8988T (cell line): ENCODE data around the gene HDAC3.
"Not testable (repeated sequence)": the region's sequence is repeated elsewhere in the genome, so short reads cannot be mapped to it uniquely, and the experiment has no call there.

Source experiments
- DNase-seq: peaks from one replicate; pipeline ENCODE4 v3.0.0; 2011

HDAC3 gene

DNA sequence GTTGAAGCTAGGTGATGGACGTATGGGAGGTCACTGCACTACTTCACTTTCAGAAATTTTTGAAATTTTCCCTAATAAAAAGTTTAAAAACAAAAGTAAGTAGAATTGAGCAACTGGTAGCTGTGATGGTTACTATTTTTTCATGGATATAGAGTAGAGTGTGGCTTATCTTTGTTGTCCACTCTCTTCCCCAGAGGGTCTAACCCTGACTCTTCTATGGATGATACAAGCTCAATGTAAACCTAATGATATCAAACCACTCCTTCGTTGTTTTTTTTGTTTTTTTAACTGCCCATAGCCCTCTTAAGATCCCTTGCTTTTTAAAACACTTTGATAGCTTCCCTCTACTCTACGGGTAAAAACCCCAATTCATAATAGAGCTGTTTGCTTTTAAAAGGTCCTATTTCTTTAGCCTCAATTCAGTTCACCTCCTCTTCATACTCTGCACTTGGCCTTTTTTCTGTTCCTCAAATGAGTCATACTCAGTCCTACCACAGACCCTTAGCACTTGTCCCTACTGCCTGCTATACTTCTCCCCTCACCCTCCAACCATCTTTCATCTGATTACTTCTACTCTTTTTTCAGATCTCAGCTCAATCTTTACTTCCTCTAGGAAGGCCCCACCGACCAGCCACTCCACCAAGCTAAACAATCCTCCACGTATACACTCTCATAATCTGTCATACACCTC is 2.6 kb downstream of the HDAC3 start:
- DNase-seq: no peak

- DNase-seq: no peak
These were observed 4.0 kb downstream of the HDAC3 start for GRCh38 chr5:141632650-141633049.

- DNase-seq: no peak
These were observed 6.0 kb downstream of the HDAC3 start for GRCh38 chr5:141630570-141631140.

DNA sequence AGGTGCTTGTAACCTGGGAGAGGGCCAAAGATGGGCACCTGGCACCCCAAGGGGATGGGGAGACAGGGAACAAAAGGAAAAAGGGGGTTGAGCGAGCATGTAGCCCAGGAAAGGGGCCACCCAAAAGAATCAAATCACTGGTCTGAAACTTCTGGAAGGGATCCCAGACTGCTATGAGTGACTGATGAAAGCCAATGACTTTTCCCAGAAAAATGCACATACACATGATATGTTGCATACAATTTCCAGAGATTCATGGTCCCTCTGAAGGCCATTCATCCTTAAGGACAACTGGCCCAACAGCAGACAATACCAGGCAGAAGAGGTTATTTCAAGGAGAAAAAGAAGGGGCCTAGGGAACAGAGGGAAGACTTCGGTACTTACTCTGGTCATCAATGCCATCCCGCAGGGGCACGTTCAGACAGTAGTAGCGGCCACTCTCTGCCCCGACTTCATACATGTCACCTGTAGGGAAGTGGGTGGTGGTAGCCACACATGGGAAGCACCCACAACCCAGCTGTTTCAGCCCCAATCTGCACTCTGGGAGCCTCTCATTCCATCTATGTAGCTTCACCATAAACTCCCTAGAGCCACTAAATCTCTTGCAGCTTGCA is 8.4 kb downstream of the HDAC3 start:
- DNase-seq: no peak

GRCh38 chr5:141623611-141624010 is 13.0 kb downstream of the HDAC3 start:
- no peak for DNase-seq

DNA sequence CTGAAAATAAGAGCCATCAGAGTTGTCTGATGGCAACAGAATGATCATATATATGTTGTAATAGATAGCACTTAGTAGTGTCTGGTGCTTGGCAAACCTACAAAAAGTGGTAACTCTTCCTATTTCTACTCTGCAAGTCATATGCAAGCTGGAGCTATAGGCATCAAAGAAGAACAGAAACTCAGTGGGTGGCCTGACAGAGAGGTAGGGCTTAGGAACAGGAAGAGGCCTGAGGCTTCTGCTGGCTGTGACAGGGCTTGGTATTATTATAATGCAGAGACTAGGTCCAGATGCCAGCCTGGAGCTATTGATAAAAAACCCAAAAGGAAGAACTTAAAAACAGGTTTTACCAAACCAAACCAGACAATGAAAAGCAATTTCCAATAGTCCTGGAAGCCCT is 13.5 kb downstream of the HDAC3 start:
- no peak for DNase-seq

DNA sequence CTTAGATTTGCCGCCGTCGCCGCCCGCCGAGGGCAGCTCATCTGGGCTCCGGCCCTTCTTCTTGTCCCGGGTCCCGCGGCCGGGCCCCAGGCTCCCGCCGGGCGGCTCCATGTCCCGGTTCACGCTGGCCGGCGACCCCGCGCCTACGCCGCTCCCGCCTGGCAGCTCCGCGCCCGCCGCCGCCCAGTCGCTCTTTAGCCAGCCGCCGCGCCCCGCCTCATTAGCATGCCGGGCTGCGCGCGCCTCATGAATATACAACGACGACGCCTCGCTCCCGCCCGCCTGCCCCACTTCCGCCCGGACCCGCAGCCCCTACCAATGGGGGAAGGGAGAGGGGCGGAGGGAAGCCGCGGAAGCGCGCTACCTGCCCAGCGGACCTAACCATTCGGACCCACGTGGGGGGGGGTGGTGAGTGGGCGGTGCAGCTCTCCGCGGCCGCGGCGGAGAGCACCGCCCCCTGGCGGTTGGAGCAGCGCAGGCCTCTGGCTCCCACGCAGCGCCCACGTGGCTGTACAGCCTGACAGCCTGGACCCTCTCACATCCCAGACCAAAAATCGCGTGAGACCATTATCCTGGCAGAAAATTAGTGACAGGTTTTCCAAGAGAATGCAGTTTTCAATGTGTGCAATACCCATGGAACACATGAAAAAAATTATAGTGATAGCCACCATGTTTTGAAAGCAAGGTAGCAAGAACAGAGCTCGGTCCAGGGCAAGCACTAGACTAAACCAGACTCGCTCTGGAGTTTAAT is 17.7 kb downstream of the HDAC3 start, which contains the start of gene DIAPH1:
Gene DIAPH1 (minus strand): TSS at position 197 of the 751 bp plus-strand sequence. CDS start 86 bp downstream, at position 111.
- DNase-seq: peak; percentile 81

GRCh38 chr5:141618030-141618803 is 18.4 kb downstream of the HDAC3 start:
- no peak for DNase-seq

GRCh38 chr5:141617682-141618029 is 19.0 kb downstream of the HDAC3 start:
- DNase-seq: no peak

DNA sequence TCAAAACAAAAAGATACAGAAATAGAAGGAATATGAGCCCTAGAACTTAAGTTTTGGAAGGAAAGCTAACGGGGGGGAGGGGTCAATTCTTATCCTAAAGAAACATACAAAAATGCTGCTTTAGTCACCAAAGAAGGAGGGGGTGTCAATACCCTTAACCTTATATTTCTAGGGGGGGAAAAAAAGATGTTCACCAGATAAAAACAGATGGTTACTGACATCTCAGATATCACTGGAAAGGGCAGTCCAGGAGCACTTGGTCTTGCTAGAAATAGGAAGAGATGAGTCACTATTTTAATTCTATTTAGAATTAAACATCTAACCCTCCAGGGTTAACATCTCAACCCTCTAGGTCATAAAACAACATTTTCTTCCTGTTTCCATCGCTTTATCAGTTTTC is 19.5 kb downstream of the HDAC3 start:
- DNase-seq: no peak

GRCh38 chr5:141615991-141616720 is 20.5 kb downstream of the HDAC3 start:
- DNase-seq: no peak

DNA sequence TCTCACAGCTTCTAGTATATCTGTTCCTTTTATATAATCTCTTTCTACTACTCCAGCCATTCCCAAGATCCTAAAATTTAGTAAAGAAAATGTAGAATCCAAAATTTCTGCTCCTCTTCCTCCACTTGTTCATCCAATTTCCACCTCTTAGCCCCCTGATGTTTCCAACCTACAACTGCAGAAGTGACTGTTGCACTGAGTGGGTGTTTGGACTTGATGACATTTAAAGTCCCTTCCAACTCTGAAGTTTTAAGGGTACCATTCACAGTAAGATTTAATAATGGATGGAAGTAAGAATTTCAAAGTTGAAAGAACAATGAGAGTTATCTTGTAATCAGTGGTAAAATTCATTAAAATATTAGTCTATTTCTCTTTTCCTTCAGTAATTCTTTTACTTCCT is 23.3 kb downstream of the HDAC3 start:
- DNase-seq: no peak

DNA sequence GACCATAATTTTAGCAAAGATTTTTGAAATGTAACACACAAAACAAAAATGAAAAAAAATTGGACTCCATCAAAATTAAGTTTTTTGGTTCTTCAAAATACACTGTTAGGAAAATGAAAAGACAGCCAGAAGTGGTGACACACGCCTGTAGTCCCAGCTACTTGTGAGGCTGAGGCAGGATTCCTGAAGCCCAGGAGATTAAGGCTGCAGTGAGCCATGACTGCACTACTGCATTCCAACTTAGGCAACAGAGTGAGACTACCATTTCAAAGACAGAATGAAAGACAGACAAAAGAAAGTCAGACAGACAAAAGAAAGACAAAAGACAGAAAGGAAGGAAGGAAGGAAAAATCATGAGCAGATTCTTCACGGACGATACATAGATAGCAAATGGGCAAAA is 25.4 kb downstream of the HDAC3 start:
- no peak for DNase-seq

GRCh38 chr5:141609921-141610320 is 26.7 kb downstream of the HDAC3 start:
- DNase-seq: not testable (repeated sequence)

- DNase-seq: no peak
These were observed 27.6 kb downstream of the HDAC3 start for GRCh38 chr5:141609044-141609443.

GRCh38 chr5:141608557-141608956 is 28.1 kb downstream of the HDAC3 start:
- DNase-seq: no peak

DNA sequence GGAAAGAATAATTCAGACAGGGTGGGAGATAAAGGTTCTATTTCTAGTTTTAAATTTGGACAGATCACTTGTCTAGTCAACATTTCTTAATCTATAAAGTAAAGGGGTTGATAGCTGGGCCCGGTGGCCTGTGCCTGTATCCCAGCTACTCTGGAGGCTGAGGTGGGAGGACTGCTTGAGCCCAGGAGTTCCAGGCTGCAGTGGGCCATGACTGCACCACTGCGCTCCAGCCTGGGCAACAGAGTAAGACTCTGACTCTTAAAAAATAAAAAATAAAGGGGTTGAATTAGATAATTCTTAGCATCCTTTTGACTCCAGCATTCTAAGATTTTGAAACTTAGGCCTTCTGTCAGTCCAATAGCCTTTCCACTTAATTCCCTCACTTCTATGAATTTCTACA is 28.6 kb downstream of the HDAC3 start:
- no peak for DNase-seq

DNA sequence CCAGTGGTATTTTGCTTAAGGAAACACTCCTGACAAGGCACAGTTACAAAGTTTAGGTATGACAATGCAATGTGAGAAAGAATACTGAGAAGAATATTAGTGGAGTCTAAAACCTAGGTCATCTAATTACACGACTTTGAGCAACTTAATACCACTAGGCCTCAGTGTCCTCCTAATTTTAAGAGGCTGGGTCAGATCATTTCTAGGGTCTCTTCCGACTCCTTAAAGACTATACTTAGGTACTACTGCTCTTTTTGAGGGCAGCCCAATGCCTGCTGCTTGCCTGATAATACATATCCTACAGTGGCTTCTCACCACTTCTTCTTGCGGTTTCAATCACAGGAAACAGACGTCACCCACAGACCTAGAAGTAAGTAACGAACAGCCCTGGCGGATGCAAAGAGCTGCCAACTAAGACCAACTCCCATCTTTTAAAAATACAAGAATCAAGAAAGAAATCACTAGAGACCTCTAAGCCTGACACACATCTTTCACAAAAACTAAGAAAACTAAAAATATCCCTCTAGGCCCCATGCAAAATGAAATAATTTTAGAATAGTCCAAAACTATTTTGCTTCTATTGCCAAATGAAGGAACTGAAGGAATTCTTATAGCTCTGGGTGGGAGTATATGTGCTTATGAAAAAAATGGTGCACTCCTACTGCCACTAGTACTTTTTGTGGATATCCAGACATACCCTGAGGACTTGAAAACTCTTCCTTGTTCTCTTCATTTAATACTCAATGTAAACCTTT is 30.9 kb downstream of the HDAC3 start:
- no peak for DNase-seq

DNA sequence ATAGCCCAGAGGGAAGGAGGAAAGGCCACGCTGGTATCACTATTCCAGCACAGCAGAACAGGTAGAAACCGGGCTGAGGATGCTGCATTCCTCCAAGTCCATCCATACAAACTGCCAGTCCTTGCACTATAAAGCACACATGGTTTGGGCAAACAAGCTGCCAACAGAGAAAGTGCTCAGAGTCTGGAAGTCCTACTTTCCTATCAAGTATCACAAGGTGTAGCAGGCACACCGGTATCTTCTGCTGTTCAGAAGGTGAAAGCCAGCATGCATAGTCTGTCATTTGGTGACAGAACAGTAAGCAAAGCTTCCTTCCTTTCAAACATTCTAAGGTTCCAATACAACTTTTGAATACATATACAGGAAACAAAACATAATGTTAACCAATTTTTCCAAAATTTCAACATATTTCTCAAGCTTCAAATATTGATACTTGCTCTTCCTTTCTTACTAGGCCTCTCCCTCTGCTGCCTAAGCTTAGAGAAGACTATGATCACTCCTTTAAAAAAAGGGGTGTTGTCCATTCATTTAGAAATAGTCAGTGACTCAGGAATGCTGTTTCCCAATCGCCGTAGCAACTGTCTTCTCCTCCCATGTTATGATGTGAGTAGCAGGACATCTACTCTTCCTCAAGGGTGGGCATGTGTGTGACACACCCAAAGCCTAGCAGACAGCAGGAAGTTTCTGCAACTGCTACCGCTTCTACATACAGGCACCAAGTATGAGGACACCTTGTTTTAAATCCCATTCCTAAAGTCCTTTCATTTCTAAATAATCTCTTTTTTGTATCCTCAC is 32.5 kb downstream of the HDAC3 start:
- peak; percentile 24 for DNase-seq

DNA sequence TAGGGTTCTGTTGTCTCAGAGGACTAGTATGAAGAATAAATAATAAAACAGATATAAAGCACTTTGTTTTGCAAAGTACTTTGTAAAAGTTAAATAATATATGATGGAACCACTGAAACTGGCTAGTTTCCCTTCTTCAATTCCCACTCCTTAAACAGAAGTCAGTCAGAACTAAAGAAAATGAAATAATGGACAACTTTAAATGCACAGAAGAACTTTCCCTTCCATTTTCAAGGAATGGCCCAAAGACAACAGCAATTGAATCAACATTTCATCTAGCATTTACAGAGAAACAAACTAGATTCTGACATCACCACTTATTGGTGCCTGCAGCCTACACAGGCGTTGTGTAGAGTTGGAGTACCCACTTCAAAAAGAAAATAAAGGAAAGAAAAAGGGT is 34.0 kb downstream of the HDAC3 start:
- no peak for DNase-seq
